SK-N-SH treated with all-trans-retinoic acid at 6 μM for 48 hours (cell line): Measurements from ENCODE around the gene USF3.

Source experiments
- ATAC-seq: fragments of 200-7000 bp; cut with Tn5 transposase; 3 replicates; pipeline ENCODE4 v1.9.1; 2020; ENCODE audit warnings: mild to moderate bottlenecking, moderate library complexity
- ARNTL ChIP-seq: fragments of 450-650 bp; formaldehyde crosslinking; IDR thresholded peaks from 2 replicates; pipeline ENCODE4 v1.5.0; 2020; ENCODE audit warnings: low read depth, mild to moderate bottlenecking, moderate library complexity, borderline replicate concordance
- BACH2 ChIP-seq: fragments of 250-450 bp; sonication (Bioruptor Pico); IDR thresholded peaks from 2 replicates; pipeline ENCODE4 v1.9.0; 2021; ENCODE audit warnings: mild to moderate bottlenecking, borderline replicate concordance
- CSDC2 ChIP-seq: fragments of 250-450 bp; sonication (Bioruptor Pico); IDR thresholded peaks from 2 replicates; pipeline ENCODE4 v1.5.0; 2020; ENCODE audit warnings: mild to moderate bottlenecking, moderate library complexity
- ESRRG ChIP-seq: fragments of 250-450 bp; sonication (Bioruptor Pico); IDR thresholded peaks from 2 replicates; pipeline ENCODE4 v1.6.1; 2021; ENCODE audit warnings: mild to moderate bottlenecking
- GLIS3 ChIP-seq: fragments of 250-450 bp; sonication (Bioruptor Pico); IDR thresholded peaks from 2 replicates; pipeline ENCODE4 v1.5.0; 2020; ENCODE audit warnings: mild to moderate bottlenecking, moderate library complexity
- ISL1 ChIP-seq: fragments of 250-450 bp; sonication (Bioruptor Pico); IDR thresholded peaks from 2 replicates; pipeline ENCODE4 v2.1.2; 2022; ENCODE audit warnings: mild to moderate bottlenecking, moderate library complexity
- OSR1 ChIP-seq: fragments of 250-450 bp; sonication (Bioruptor Pico); IDR thresholded peaks from 2 replicates; pipeline ENCODE4 v1.8.0; 2022; ENCODE audit warnings: moderate library complexity, mild to moderate bottlenecking, inconsistent platforms
- PPARA ChIP-seq: fragments of 250-450 bp; sonication (Bioruptor Pico); IDR thresholded peaks from 2 replicates; pipeline ENCODE4 v1.5.0; 2020; ENCODE audit warnings: mild to moderate bottlenecking, borderline replicate concordance
- RARB ChIP-seq: fragments of 250-450 bp; sonication (Bioruptor Pico); IDR thresholded peaks from 2 replicates; pipeline ENCODE4 v1.8.0; 2021; ENCODE audit warnings: mild to moderate bottlenecking, moderate library complexity
- SNAI2 ChIP-seq: fragments of 250-450 bp; sonication (Bioruptor Pico); IDR thresholded peaks from 2 replicates; pipeline ENCODE4 v1.5.0; 2020; ENCODE audit warnings: mild to moderate bottlenecking, moderate library complexity
- TCF4 ChIP-seq: fragments of 250-450 bp; sonication (Bioruptor Pico); IDR thresholded peaks from 2 replicates; pipeline ENCODE4 v1.8.0; 2021; ENCODE audit warnings: mild to moderate bottlenecking, moderate library complexity, borderline replicate concordance
- TOX ChIP-seq: fragments of 250-450 bp; sonication (Bioruptor Pico); IDR thresholded peaks from 2 replicates; pipeline ENCODE4 v1.8.0; 2021; ENCODE audit warnings: mild to moderate bottlenecking, moderate library complexity, borderline replicate concordance
- ZFP3 ChIP-seq: fragments of 250-450 bp; sonication (Bioruptor Pico); IDR thresholded peaks from 2 replicates; pipeline ENCODE4 v1.5.0; 2020; ENCODE audit warnings: mild to moderate bottlenecking, moderate library complexity
- ZFP30 ChIP-seq: fragments of 450-650 bp; formaldehyde crosslinking; IDR thresholded peaks from 2 replicates; pipeline ENCODE4 v1.5.0; 2022; ENCODE audit warnings: mild to moderate bottlenecking, moderate library complexity
- ZNF565 ChIP-seq: fragments of 450-650 bp; formaldehyde crosslinking; conservative IDR thresholded peaks from 2 replicates; pipeline ENCODE4 v1.5.0; 2020; ENCODE audit warnings: low read depth, mild to moderate bottlenecking, moderate library complexity
- ZNF70 ChIP-seq: fragments of 450-650 bp; formaldehyde crosslinking; IDR thresholded peaks from 2 replicates; pipeline ENCODE4 v1.5.0; 2020; ENCODE audit warnings: mild to moderate bottlenecking, moderate library complexity
- ZNF8 ChIP-seq: fragments of 450-650 bp; formaldehyde crosslinking; IDR thresholded peaks from 2 replicates; pipeline ENCODE4 v1.5.0; 2020; ENCODE audit warnings: mild to moderate bottlenecking, moderate library complexity
- TF ChIP-seq, protein P1 (sequence below): fragments of 250-450 bp; sonication (Bioruptor Pico); IDR thresholded peaks from 2 replicates; pipeline ENCODE4 v1.8.0; 2021; ENCODE audit warnings: low read depth, mild to moderate bottlenecking, moderate library complexity, borderline replicate concordance
- TF ChIP-seq, protein P2 (sequence below): fragments of 250-450 bp; sonication (Bioruptor Pico); IDR thresholded peaks from 2 replicates; pipeline ENCODE4 v1.5.1; 2020; ENCODE audit warnings: low read depth, mild to moderate bottlenecking, moderate library complexity
- TF ChIP-seq, protein P3 (sequence below): fragments of 250-450 bp; sonication (Bioruptor Pico); IDR thresholded peaks from 2 replicates; pipeline ENCODE4 v1.5.0; 2020; ENCODE audit warnings: mild to moderate bottlenecking, moderate library complexity
- TF ChIP-seq, protein P4 (sequence below): fragments of 250-450 bp; sonication (Bioruptor Pico); IDR thresholded peaks from 2 replicates; pipeline ENCODE4 v1.8.0; 2020; ENCODE audit warnings: mild to moderate bottlenecking, moderate library complexity, borderline replicate concordance

The USF3 gene

DNA sequence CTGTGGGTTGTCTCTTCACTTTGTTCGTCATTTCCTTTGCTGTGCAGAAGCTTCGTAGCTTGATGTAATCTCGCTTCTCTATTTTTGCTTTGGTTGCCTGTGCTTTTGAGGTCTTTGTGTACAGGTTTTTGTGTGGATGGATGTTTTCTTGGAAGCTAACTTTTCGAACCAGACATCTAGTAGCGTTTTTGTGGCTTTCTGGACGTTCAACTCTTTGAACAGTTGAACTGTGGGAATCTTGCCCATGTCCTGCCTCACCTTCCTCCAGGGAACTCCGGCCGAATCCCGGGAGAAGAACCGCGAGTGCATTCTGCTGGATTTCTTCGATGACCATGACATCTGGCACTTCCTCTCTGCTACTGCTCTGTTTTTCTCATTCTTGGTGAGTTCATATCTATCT lies 70.6 kb downstream of the USF3 start:
- ATAC-seq, result no peak
- TF ChIP-seq ZNF8 (no peak), ZFP3 (CRISPR knock-in tag) (no peak), RARB (CRISPR knock-in tag) (no peak), TCF4 (CRISPR knock-in tag) (no peak), ISL1 (CRISPR knock-in tag) (no peak), BACH2 (CRISPR knock-in tag) (no peak), GLIS3 (no peak), OSR1 (CRISPR knock-in tag) (no peak), PPARA (CRISPR knock-in tag) (no peak)
- TF ChIP-seq, protein P1, sequence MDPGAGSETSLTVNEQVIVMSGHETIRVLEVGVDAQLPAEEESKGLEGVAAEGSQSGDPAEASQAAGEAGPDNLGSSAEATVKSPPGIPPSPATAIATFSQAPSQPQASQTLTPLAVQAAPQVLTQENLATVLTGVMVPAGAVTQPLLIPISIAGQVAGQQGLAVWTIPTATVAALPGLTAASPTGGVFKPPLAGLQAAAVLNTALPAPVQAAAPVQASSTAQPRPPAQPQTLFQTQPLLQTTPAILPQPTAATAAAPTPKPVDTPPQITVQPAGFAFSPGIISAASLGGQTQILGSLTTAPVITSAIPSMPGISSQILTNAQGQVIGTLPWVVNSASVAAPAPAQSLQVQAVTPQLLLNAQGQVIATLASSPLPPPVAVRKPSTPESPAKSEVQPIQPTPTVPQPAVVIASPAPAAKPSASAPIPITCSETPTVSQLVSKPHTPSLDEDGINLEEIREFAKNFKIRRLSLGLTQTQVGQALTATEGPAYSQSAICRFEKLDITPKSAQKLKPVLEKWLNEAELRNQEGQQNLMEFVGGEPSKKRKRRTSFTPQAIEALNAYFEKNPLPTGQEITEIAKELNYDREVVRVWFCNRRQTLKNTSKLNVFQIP, result no peak
- TF ChIP-seq, protein P2, sequence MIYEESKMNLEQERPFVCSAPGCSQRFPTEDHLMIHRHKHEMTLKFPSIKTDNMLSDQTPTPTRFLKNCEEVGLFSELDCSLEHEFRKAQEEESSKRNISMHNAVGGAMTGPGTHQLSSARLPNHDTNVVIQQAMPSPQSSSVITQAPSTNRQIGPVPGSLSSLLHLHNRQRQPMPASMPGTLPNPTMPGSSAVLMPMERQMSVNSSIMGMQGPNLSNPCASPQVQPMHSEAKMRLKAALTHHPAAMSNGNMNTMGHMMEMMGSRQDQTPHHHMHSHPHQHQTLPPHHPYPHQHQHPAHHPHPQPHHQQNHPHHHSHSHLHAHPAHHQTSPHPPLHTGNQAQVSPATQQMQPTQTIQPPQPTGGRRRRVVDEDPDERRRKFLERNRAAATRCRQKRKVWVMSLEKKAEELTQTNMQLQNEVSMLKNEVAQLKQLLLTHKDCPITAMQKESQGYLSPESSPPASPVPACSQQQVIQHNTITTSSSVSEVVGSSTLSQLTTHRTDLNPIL (CRISPR knock-in tag), result no peak
- TF ChIP-seq, protein P3, sequence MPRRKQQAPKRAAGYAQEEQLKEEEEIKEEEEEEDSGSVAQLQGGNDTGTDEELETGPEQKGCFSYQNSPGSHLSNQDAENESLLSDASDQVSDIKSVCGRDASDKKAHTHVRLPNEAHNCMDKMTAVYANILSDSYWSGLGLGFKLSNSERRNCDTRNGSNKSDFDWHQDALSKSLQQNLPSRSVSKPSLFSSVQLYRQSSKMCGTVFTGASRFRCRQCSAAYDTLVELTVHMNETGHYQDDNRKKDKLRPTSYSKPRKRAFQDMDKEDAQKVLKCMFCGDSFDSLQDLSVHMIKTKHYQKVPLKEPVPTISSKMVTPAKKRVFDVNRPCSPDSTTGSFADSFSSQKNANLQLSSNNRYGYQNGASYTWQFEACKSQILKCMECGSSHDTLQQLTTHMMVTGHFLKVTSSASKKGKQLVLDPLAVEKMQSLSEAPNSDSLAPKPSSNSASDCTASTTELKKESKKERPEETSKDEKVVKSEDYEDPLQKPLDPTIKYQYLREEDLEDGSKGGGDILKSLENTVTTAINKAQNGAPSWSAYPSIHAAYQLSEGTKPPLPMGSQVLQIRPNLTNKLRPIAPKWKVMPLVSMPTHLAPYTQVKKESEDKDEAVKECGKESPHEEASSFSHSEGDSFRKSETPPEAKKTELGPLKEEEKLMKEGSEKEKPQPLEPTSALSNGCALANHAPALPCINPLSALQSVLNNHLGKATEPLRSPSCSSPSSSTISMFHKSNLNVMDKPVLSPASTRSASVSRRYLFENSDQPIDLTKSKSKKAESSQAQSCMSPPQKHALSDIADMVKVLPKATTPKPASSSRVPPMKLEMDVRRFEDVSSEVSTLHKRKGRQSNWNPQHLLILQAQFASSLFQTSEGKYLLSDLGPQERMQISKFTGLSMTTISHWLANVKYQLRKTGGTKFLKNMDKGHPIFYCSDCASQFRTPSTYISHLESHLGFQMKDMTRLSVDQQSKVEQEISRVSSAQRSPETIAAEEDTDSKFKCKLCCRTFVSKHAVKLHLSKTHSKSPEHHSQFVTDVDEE (CRISPR knock-in tag), result no peak
- TF ChIP-seq, protein P4, sequence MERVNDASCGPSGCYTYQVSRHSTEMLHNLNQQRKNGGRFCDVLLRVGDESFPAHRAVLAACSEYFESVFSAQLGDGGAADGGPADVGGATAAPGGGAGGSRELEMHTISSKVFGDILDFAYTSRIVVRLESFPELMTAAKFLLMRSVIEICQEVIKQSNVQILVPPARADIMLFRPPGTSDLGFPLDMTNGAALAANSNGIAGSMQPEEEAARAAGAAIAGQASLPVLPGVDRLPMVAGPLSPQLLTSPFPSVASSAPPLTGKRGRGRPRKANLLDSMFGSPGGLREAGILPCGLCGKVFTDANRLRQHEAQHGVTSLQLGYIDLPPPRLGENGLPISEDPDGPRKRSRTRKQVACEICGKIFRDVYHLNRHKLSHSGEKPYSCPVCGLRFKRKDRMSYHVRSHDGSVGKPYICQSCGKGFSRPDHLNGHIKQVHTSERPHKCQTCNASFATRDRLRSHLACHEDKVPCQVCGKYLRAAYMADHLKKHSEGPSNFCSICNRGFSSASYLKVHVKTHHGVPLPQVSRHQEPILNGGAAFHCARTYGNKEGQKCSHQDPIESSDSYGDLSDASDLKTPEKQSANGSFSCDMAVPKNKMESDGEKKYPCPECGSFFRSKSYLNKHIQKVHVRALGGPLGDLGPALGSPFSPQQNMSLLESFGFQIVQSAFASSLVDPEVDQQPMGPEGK (CRISPR knock-in tag), result no peak

DNA sequence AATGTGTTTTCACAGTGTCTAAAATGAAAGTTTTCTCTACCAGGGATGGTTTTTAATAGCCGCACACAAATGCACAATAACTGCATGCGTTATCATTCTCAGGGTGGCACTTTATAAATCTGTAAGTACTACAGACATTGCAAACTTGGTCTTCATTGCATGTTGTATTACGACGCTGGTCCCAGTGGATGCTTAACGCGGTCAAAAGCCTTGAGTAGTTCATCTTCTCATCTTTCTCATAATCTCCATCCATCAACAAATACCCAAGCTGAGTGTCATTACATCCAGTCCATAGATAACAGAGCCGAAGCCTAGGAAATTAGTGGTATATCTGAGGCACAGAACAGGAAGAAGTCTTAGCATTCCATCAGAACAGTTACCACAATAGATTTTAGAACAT lies 72.6 kb downstream of the USF3 start:
- no peak for TF ChIP-seq ESRRG (CRISPR knock-in tag)
- no peak for TF ChIP-seq TOX
- no peak for TF ChIP-seq ARNTL (CRISPR knock-in tag)
- TF ChIP-seq, protein P1, result no peak
- TF ChIP-seq OSR1 (CRISPR knock-in tag), result no peak
- TF ChIP-seq SNAI2 (CRISPR knock-in tag), result no peak
- no peak for TF ChIP-seq GLIS3
- TF ChIP-seq PPARA (CRISPR knock-in tag), result no peak
- TF ChIP-seq ZNF8, result no peak
- no peak for TF ChIP-seq ZNF565 (CRISPR knock-in tag)
- no peak for TF ChIP-seq ISL1 (CRISPR knock-in tag)
- no peak for TF ChIP-seq CSDC2
- TF ChIP-seq, protein P4 (CRISPR knock-in tag), result no peak
- no peak for TF ChIP-seq TCF4 (CRISPR knock-in tag)
- TF ChIP-seq, protein P3 (CRISPR knock-in tag), result no peak
- no peak for TF ChIP-seq RARB (CRISPR knock-in tag)
- TF ChIP-seq ZFP30 (CRISPR knock-in tag), result no peak
- TF ChIP-seq, protein P2 (CRISPR knock-in tag), result no peak
- TF ChIP-seq ZNF70 (CRISPR knock-in tag), result no peak
- no peak for TF ChIP-seq BACH2 (CRISPR knock-in tag)
- ATAC-seq, result no peak
